ENCODE data around the gene CFAP97D2. TPM values are rescaled to one million over a fixed set of nuclear protein-coding genes. Genes with fewer than 3 reads are reported as not detected.
A peak's percentile ranks its signal among the peaks of the same experiment; 100 is the strongest.

CFAP97D2 gene
- total RNA-seq, 1 donor from 2014 or later = not detected

DNA sequence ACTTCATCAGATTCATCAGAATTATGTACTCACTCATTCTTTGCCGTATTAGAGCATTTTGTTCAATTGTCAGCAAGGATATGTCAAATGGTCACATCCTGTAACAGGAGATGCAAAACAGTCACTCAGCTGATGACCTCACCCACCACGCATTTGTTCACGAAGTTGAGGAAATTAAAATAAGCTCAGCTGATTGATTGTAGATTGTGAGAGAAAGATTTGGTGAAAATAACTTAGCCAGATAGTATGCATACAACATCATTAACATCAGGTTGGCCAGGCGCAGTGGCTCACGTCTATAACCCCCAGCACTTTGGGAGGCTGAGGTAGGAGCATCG is 33.1 kb downstream of the CFAP97D2 start:
- intact Hi-C loops (cut with DNase I) = no loop called here
- TF ChIP-seq POLR2AphosphoS5 (IDR thresholded peaks at IDR 0.05; ENCODE audit: insufficient read depth in 1 of 2, low read depth in 1 of 2) (no peak), POLR2A (IDR thresholded peaks at IDR 0.05) (no peak), CTCF (IDR thresholded peaks at IDR 0.05) (no peak)

DNA sequence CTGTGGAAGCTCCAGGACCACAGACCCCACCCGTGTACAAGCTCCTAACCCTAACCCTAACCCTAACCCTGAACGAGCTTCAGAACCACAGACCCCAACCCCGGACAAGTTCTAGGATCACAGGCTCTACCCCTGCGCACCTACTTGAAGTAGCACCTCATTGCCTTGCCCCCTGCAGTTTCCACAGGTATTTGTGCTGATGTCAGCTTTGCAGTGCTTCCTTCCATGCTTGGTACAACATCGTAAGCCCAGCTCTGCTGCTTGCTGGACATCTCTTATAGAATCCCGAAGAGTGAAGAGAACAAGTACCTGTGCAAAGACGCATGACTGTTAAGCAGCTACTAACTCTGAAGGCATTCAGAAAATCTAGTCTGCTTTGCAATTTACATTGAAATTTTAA is 34.9 kb downstream of the CFAP97D2 start:
- DNase-seq (ENCODE audit: extremely low spot score in 2 of 2) = peak in 1 of 2 donors; percentile 82
- no peak for TF ChIP-seq POLR2A (IDR thresholded peaks at IDR 0.05)
- no peak for TF ChIP-seq POLR2AphosphoS5 (IDR thresholded peaks at IDR 0.05; ENCODE audit: insufficient read depth in 1 of 2, low read depth in 1 of 2)
- TF ChIP-seq CTCF (IDR thresholded peaks at IDR 0.05) = no peak
- H3K27ac ChIP-seq = no peak overlapping the region
- H3K4me1 ChIP-seq = no peaks in the 10 kb centered on the region
- H3K9me3 ChIP-seq = no peaks in the 10 kb centered on the region
- H3K36me3 ChIP-seq = no peaks in the 10 kb centered on the region
- intact Hi-C loops (cut with DNase I) = no loop called here
- H3K27me3 ChIP-seq = no peaks in the 10 kb centered on the region
- no peak overlapping the region for H3K4me3 ChIP-seq

More for the DNA sequence above, 33.1 kb downstream of the CFAP97D2 start:
- no peaks in the 10 kb centered on the region for H3K36me3 ChIP-seq
- DNase-seq (ENCODE audit: extremely low spot score in 2 of 2) = peak in 1 of 2 donors; percentile 10
- H3K9me3 ChIP-seq = no peaks in the 10 kb centered on the region
- no peak overlapping the region for H3K4me3 ChIP-seq
- H3K27ac ChIP-seq = no peak overlapping the region
- no peaks in the 10 kb centered on the region for H3K4me1 ChIP-seq
- H3K27me3 ChIP-seq = no peaks in the 10 kb centered on the region

- intact Hi-C loops (cut with DNase I) = no loop called here
- Histone ChIP-seq H3K27me3 (no peaks in the 10 kb centered on the region), H3K4me1 (no peaks in the 10 kb centered on the region), H3K27ac (no peak overlapping the region), H3K9me3 (no peaks in the 10 kb centered on the region), H3K36me3 (no peaks in the 10 kb centered on the region), H3K4me3 (no peak overlapping the region)
- no peak for TF ChIP-seq POLR2A (IDR thresholded peaks at IDR 0.05)
- DNase-seq (ENCODE audit: extremely low spot score in 2 of 2) = no peak
Measured at GRCh38 chr13:114219392-114219791, 40.3 kb downstream of the CFAP97D2 start.

GRCh38 chr13:114222461-114222968 is 43.5 kb downstream of the CFAP97D2 start:
- intact Hi-C loops (cut with DNase I) = no loop called here
- Histone ChIP-seq H3K36me3 (no peaks in the 10 kb centered on the region), H3K9me3 (no peaks in the 10 kb centered on the region), H3K4me1 (peaks cover 6% of the 10 kb centered on the region), H3K4me3 (no peak overlapping the region), H3K27ac (no peak overlapping the region), H3K27me3 (no peaks in the 10 kb centered on the region)
- peak in 1 of 2 donors; percentile 75 for DNase-seq (ENCODE audit: extremely low spot score in 2 of 2)
- no peak for TF ChIP-seq CTCF (IDR thresholded peaks at IDR 0.05)
- TF ChIP-seq POLR2A (IDR thresholded peaks at IDR 0.05) = no peak
- TF ChIP-seq POLR2AphosphoS5 (IDR thresholded peaks at IDR 0.05; ENCODE audit: insufficient read depth in 1 of 2, low read depth in 1 of 2) = no peak

DNA sequence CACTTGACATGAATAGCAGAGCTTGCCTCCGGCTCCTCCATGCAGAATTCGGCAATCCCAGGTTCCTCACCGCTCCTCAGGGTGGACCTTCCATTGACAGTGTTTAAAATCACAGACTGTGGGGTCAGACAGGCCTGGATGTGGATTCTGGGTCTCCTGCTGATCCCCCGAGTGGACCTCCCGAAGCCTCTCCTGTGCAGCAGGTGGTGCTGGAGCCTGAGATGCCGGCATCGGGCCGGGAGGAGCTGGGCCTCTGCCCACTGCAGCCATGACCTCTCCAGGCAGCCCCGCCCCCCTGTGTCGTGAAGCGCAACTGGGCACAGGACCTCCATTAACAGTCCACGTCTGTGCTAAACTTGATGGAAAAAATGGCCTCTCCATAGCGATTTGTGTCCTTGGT is 45.1 kb downstream of the CFAP97D2 start:
- no peaks in the 10 kb centered on the region for H3K27me3 ChIP-seq
- H3K9me3 ChIP-seq = no peaks in the 10 kb centered on the region
- H3K36me3 ChIP-seq = no peaks in the 10 kb centered on the region
- peaks cover 6% of the 10 kb centered on the region for H3K4me1 ChIP-seq
- H3K27ac ChIP-seq = no peak overlapping the region
- DNase-seq (ENCODE audit: extremely low spot score in 2 of 2) = peak in 1 of 2 donors; percentile 58
- intact Hi-C loops (cut with DNase I) = no loop called here
- H3K4me3 ChIP-seq = no peak overlapping the region
- TF ChIP-seq CTCF (IDR thresholded peaks at IDR 0.05) (no peak), POLR2A (IDR thresholded peaks at IDR 0.05) (no peak), POLR2AphosphoS5 (IDR thresholded peaks at IDR 0.05; ENCODE audit: insufficient read depth in 1 of 2, low read depth in 1 of 2) (no peak)

Data from vagina (tissue), 2 donors.